Stomach smooth muscle (tissue), 2 donors: ENCODE results near the gene AHSG.
"Not testable (repeated sequence)": the region's sequence is repeated elsewhere in the genome, so short reads cannot be mapped to it uniquely, and the experiment has no call there.

Experiments used
- H3K27ac ChIP-seq: one replicate; pipeline ENCODE4 v1.7.0; 2013; ENCODE audit warnings: mild to moderate bottlenecking, low read length, inconsistent platforms
- H3K27me3 ChIP-seq, 2 donors: one replicate each; pipeline ENCODE4 v1.7.0; 2013; ENCODE audit warnings: low read length in 2 of 2; ENCODE audit not compliant: insufficient read depth in 2 of 2, control insufficient read depth in 1 of 2
- H3K36me3 ChIP-seq, 2 donors: one replicate each; pipeline ENCODE4 v1.7.0; 2013; ENCODE audit warnings: low read length in 2 of 2; ENCODE audit not compliant: control insufficient read depth in 2 of 2, insufficient read depth in 2 of 2
- H3K4me1 ChIP-seq: one replicate; pipeline ENCODE4 v1.7.0; 2013; ENCODE audit warnings: low read length; ENCODE audit not compliant: control insufficient read depth, insufficient read depth
- H3K4me3 ChIP-seq, 2 donors: one replicate each; pipeline ENCODE4 v1.7.0; 2013; ENCODE audit warnings: low read length in 2 of 2
- H3K9ac ChIP-seq, 2 donors: one replicate each; pipeline ENCODE4 v1.7.0; 2013; ENCODE audit warnings: low read length in 2 of 2, mild to moderate bottlenecking in 1 of 2
- H3K9me3 ChIP-seq, 2 donors: one replicate each; pipeline ENCODE4 v1.7.0; 2013; ENCODE audit warnings: low read length in 2 of 2; ENCODE audit not compliant: control insufficient read depth in 2 of 2
- donor health status: healthy.
- donor health status: Pancreatic carcinoma.

Gene AHSG

DNA sequence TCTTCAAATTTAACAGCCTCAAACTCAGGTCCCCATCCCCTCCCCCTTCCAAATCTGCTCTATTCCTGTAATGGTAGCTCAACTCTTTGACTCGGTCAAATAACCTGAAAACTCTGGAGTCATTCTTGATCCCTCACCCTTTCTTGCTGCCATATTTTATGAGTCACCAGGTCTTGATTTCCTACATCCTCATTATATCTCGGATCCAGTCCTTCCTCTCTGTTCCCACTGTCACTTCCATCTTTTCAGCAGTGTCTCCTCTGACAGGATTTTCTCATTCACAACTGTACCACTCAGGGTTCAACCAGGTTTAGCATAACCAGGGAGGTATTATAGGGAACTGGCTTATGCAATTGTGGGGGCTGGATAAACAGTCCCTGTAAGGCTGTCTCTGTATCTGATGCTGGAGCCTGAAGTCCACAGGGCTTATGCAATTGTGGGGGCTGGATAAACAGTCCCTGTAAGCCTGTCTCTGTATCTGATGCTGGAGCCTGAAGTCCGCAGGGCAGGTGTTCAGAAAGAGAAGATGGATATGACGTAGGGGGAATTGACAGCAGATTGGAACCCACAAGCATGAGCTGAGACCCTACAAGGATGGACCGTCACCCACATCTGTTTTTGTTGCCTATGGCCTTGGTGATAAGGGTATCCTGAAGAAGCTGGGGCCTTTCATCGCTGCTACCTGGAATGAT, 18.2 kb downstream of the AHSG start:
- Histone ChIP-seq H3K9me3 (peaks cover 0 to 2% of the 10 kb centered on the region in 2 donors), H3K36me3 (no peaks in the 10 kb centered on the region), H3K4me3 (no peak overlapping the region), H3K4me1 (no peaks in the 10 kb centered on the region), H3K27ac (no peak overlapping the region), H3K9ac (no peak overlapping the region), H3K27me3 (peaks cover 2 to 5% of the 10 kb centered on the region in 2 donors)

DNA sequence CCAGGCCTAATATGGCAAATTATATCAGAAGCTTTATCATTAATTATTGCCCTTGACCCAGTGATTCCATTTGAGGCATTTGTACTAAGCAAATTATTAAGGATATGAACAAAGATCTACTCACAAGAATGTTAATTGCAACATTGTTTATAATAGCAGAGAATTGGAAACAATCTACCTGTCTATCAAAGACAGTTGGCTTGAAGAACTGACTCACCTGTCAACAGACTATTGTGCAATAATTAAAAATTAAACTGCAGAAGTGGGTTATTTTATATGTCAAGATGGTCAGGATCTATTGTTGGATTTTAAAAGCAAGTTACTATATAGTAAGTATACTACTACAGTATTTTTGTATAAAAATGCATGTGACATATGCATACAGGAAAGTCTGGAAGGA, 20.6 kb downstream of the AHSG start:
- Histone ChIP-seq H3K9me3 (peaks cover 0 to 2% of the 10 kb centered on the region in 2 donors), H3K27me3 (peaks cover 4 to 14% of the 10 kb centered on the region in 2 donors)

DNA sequence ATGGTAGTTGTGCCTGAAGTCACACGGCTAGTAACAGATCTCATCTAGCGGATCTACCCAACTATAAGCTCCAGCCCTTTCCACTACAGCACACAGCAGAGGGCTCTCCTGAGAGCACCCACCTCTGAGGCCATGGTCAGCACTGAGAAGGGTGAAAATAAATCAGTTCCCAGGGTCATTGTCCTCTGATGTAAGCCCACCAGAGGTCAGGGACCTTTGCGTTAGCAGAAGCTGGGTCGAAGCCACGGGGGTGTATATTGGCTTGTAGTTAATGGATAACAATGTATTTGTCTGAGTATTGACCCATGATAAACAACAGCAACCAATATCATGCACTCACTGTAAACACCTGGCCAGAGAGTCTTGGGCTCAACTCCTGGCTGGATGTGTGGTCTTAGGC, 21.3 kb downstream of the AHSG start:
- not testable (repeated sequence) for H3K4me3 ChIP-seq

More for the DNA sequence above, 20.6 kb downstream of the AHSG start:
- H3K4me3 ChIP-seq = no peak overlapping the region
- H3K36me3 ChIP-seq = no peaks in the 10 kb centered on the region
- no peaks in the 10 kb centered on the region for H3K4me1 ChIP-seq
- no peak overlapping the region for H3K9ac ChIP-seq
- H3K27ac ChIP-seq = no peak overlapping the region

DNA sequence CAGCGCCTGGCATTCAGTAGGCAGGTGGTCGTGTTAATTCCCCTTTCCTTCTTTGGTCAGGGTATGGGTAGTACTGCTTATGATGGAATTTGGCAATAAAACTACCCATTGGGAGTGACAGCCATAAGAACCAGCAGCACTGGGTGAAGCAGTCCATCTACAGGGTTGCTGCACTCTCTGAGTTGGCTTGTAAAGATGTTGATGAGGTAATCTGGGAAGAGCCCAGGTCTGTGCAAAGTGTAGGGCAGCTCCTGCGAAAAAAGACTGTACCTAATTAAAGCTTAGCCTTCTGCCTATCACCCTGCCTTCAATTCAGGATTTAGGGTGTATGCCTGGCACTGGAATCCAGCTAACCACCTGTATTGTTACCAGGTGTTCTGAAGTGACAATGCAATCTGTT, 22.7 kb downstream of the AHSG start:
- no peaks in the 10 kb centered on the region for H3K36me3 ChIP-seq
- peaks cover 4 to 16% of the 10 kb centered on the region in 2 donors for H3K27me3 ChIP-seq
- H3K9ac ChIP-seq = no peak overlapping the region
- no peak overlapping the region for H3K4me3 ChIP-seq
- H3K9me3 ChIP-seq = peaks cover 0 to 2% of the 10 kb centered on the region in 2 donors
- H3K27ac ChIP-seq = no peak overlapping the region
- no peaks in the 10 kb centered on the region for H3K4me1 ChIP-seq

More for the DNA sequence above, 21.3 kb downstream of the AHSG start:
- H3K27me3 ChIP-seq = peaks cover 4 to 14% of the 10 kb centered on the region in 2 donors
- not testable (repeated sequence) for H3K36me3 ChIP-seq, H3K9me3 ChIP-seq, H3K9ac ChIP-seq, H3K27ac ChIP-seq, H3K4me1 ChIP-seq

DNA sequence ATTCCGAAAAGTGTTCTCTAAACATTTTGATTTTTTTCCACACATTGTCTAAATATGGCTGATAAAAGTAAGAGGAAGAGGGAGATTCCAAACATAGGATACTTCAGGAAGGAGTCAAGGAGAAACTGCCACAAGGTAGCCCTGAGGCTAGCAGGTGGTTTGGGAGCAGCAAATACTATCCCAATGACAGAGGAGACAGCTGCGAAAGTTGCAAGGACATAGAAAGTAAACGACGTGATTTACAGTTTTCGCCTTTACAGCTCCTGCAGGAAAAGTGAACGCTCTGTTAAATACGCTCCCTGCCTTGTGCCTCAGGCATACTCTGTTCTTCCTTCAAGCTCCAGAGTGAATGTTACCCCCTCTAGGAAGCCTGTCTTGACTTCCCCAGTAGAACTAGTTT, 23.7 kb downstream of the AHSG start:
- Histone ChIP-seq H3K4me3 (no peak overlapping the region), H3K27me3 (peaks cover 4 to 20% of the 10 kb centered on the region in 2 donors), H3K9me3 (peaks cover 0 to 2% of the 10 kb centered on the region in 2 donors), H3K9ac (no peak overlapping the region), H3K4me1 (no peaks in the 10 kb centered on the region), H3K27ac (no peak overlapping the region), H3K36me3 (no peaks in the 10 kb centered on the region)

DNA sequence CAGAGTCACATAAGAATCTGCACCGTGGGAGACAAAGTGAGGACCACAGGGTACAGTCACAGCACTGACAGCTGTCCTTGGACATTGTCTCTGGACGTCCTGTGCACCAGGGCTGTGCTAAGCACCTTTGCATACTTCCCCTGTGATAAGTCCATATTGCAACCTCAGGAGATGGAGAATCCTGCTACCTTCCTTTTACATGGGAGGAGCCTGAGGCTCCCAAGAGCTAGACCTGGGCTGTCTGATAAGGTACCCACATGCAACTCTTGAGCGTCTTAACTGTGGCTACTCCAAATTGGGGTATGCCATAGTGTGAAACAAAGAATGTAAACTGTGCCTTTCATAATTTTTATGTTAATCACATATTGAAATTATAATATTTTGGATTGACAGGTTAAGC, 24.8 kb downstream of the AHSG start:
- Histone ChIP-seq H3K9me3 (peaks cover 0 to 2% of the 10 kb centered on the region in 2 donors), H3K27me3 (peaks cover 4 to 22% of the 10 kb centered on the region in 2 donors), H3K4me3 (no peak overlapping the region), H3K27ac (no peak overlapping the region), H3K36me3 (no peaks in the 10 kb centered on the region), H3K4me1 (no peaks in the 10 kb centered on the region), H3K9ac (no peak overlapping the region)

DNA sequence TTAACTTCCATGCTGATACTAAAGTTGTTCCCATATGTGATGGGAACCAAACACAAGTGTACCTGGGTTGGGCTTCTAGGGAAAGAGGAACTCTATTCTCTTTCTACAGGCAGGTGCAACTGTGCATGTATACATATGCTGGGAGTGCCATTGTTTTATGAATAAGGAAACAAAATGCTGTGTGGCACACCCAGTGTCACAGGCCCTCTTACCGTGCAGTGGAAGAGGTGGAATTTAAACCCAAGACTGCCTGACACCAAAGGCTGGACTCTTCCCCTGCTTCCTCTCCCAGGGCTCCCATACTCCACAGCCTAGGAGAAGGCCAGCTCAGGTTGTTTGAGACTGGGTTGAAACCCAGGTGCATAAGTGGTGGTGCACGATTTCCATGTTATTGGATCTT, 25.4 kb downstream of the AHSG start:
- H3K4me3 ChIP-seq = no peak overlapping the region
- H3K36me3 ChIP-seq = no peaks in the 10 kb centered on the region
- no peak overlapping the region for H3K27ac ChIP-seq
- H3K27me3 ChIP-seq = peaks cover 4 to 22% of the 10 kb centered on the region in 2 donors
- H3K4me1 ChIP-seq = no peaks in the 10 kb centered on the region
- H3K9me3 ChIP-seq = peaks cover 0 to 2% of the 10 kb centered on the region in 2 donors
- no peak overlapping the region for H3K9ac ChIP-seq

DNA sequence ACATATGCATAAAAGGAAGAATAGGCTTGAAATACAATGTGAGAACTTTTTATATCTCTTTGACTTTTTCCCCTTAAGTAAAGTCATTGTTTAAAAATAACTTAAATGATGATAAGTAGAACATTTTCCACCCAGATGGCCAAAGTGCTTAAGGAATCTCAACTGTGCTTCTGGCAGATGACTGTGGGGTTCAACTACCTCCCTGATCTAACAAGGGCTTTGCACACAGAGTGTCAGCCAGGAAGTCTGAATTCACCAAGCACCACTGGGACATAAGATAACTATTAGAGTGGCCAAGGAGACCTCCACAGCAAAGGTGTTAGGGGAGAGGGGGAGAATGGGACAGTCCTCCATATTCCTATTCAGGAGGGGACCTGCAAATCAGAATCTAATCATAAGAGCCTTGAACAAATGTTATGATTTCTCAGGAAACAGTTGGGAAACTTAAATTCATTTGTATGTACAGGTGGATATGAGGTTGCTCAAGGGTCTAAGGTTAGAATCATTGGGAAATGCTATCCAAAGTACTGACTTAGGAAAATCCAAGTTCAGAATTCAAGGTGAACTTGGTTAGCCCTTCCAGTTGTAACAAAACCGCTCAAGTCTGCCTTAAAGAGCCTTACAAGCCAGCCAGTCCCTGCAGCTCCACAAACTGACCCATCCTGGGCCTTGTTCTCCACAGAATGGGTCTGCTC, 27.1 kb downstream of the AHSG start, which contains the start of gene FETUB:
Gene FETUB, plus strand, starts transcription at position 622 of the 695 bp plus-strand sequence. Its CDS starts 62 bp downstream, at position 684.
- no peaks in the 10 kb centered on the region for H3K4me1 ChIP-seq
- H3K9me3 ChIP-seq = peaks cover 0 to 2% of the 10 kb centered on the region in 2 donors
- no peak within 1 kb of the TSS for H3K9ac ChIP-seq
- no peak within 1 kb of the TSS for H3K27ac ChIP-seq
- no peak within 1 kb of the TSS for H3K4me3 ChIP-seq
- H3K27me3 ChIP-seq = peaks cover 4 to 22% of the 10 kb centered on the region in 2 donors
- H3K36me3 ChIP-seq = no peaks in the 10 kb centered on the region

DNA sequence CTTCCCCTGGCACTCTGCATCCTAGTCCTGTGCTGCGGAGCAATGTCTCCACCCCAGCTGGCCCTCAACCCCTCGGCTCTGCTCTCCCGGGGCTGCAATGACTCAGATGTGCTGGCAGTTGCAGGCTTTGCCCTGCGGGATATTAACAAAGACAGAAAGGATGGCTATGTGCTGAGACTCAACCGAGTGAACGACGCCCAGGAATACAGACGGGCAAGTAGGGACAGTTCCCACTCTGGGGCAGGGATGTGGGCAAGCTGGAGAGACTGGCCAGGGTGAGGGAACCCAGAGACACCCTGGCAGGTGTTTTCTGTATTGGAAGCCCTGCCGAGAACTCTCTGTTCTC, 27.6 kb downstream of the AHSG start:
- H3K9ac ChIP-seq = no peak overlapping the region
- peaks cover 4 to 22% of the 10 kb centered on the region in 2 donors for H3K27me3 ChIP-seq
- H3K36me3 ChIP-seq = no peaks in the 10 kb centered on the region
- H3K4me3 ChIP-seq = no peak overlapping the region
- H3K27ac ChIP-seq = no peak overlapping the region
- no peaks in the 10 kb centered on the region for H3K4me1 ChIP-seq
- H3K9me3 ChIP-seq = peaks cover 0 to 1% of the 10 kb centered on the region in 2 donors

DNA sequence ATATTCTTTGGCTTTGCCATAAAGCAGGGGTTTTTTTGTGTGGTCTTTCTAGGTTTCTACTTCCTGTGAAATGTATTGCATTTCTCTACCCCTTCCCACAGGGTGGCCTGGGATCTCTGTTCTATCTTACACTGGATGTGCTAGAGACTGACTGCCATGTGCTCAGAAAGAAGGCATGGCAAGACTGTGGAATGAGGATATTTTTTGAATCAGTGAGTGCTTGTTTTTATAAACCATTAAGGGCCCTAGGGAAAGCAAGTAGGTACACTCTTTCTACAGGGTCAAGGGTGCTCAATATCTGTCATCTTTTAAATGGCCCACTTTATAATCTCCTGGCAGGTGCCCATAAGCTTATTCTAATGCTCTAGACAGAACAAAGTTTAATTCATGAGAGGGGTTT, 28.1 kb downstream of the AHSG start:
- Histone ChIP-seq H3K27ac (no peak overlapping the region), H3K9me3 (no peaks in the 10 kb centered on the region), H3K4me3 (no peak overlapping the region), H3K9ac (no peak overlapping the region), H3K36me3 (no peaks in the 10 kb centered on the region), H3K4me1 (no peaks in the 10 kb centered on the region), H3K27me3 (peaks cover 4 to 19% of the 10 kb centered on the region in 2 donors)

DNA sequence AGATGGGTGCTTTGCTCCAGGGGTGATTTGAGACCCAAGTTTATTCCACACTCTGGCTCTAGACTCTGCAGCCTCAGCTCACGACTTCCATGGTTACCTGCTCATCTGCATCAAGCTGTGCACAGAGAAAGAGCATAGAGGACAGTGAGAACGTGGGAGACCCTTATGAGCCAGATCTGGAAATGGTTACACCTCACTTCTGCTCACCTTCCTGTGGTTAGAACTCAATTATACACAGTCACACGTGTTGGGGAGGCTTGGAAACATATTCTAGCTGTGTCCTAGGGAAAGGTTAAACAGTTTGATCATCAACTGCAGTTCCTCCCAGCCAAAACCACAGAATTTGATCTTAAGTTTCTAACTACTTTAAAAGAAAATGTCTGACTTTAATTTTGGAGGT, 29.2 kb downstream of the AHSG start:
- Histone ChIP-seq H3K9me3 (no peaks in the 10 kb centered on the region), H3K27me3 (peaks cover 4 to 14% of the 10 kb centered on the region in 2 donors), H3K27ac (no peak overlapping the region), H3K4me1 (no peaks in the 10 kb centered on the region), H3K9ac (no peak overlapping the region), H3K36me3 (no peaks in the 10 kb centered on the region), H3K4me3 (no peak overlapping the region)
